ENCODE measurements around the gene PCDHGC3.
"Not testable (repeated sequence)": the region's sequence is repeated elsewhere in the genome, so short reads cannot be mapped to it uniquely, and the experiment has no call there.

PCDHGC3 gene

DNA sequence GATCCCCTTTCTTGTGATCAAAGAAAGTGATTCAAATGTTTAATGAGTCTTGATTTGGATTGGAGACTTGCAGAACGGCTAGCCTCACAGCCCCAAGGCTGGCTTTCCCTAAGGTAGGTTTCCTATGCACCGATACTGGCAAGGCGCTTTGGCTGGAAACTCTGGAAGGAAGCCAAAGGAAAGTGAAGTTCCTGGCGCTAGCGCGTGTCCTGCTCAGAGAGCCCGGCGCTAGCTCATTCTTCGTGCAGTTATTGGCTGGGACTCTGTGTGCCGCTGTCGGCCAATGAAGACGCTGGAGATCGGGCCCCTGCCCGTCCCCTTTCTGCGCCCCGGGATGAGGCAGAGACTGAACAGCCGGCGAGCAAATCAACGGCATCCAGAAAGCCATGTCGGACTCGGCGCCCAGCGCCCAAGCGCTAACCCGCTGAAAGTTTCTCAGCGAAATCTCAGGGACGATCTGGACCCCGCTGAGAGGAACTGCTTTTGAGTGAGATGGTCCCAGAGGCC is at the start of gene PCDHGC3:
Gene PCDHGC3, plus strand, starts transcription at position 342 of the 507 bp plus-strand sequence. Its CDS starts 151 bp downstream, at position 493.
- DNase-seq (ENCODE audit: low read depth in 2 of 2), result no peak

DNA sequence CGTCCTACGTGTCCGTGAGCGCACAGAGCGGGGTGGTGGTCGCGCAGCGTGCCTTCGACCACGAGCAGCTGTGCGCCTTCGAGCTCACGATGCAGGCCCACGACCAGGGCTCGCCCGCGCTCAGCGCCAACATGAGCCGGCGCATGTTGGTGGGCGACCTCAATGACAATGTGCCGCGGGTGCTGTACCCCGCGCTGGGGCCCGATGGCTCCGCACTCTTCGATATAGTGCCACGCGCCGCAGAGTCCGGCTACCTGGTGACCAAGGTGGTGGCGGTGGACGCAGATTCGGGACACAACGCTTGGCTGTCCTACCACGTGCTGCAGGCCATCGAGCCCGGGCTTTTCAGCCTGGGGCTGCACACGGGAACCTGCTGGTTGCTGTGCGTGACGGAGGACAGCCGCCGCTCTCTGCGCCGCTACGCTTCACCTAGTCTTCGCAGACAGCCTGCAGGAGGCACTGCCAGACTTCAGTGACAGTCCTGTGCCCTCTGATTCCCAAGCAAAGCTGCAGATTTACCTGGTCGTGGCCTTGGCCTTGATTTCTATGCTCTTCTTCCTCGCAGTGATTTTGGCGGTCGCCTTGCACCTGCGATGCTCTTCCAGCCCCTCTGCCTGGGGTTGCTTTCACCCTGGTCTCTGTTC is 47.9 kb upstream of the PCDHGC3 start:
- no peak for DNase-seq (ENCODE audit: low read depth in 2 of 2)

DNA sequence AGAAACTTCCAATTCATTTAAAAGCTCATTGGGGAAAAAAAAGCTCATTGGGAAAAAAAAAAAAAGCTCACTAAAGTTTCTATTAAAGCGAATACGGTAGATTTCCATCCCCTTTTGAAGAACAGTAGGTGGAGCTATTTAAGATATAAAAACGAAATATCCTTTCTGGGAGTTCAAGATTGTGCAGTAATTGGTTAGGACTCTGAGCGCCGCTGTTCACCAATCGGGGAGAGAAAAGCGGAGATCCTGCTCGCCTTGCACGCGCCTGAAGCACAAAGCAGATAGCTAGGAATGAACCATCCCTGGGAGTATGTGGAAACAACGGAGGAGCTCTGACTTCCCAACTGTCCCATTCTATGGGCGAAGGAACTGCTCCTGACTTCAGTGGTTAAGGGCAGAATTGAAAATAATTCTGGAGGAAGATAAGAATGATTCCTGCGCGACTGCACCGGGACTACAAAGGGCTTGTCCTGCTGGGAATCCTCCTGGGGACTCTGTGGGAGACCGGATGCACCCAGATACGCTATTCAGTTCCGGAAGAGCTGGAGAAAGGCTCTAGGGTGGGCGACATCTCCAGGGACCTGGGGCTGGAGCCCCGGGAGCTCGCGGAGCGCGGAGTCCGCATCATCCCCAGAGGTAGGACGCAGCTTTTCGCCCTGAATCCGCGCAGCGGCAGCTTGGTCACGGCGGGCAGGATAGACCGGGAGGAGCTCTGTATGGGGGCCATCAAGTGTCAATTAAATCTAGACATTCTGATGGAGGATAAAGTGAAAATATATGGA is 45.2 kb upstream of the PCDHGC3 start, which contains the start of gene PCDHGA12:
Gene PCDHGA12, plus strand, starts transcription at position 176 of the 782 bp plus-strand sequence. Its CDS starts 253 bp downstream, at position 429.
- DNase-seq (ENCODE audit: low read depth in 2 of 2), result no peak

- DNase-seq (ENCODE audit: low read depth in 2 of 2), result no peak
Measured at GRCh38 chr5:141431286-141431685, 44.5 kb upstream of the PCDHGC3 start.

DNA sequence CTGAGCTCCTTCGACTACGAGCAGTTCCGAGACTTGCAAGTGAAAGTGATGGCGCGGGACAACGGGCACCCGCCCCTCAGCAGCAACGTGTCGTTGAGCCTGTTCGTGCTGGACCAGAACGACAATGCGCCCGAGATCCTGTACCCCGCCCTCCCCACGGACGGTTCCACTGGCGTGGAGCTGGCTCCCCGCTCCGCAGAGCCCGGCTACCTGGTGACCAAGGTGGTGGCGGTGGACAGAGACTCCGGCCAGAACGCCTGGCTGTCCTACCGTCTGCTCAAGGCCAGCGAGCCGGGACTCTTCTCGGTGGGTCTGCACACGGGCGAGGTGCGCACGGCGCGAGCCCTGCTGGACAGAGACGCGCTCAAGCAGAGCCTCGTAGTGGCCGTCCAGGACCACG is 43.5 kb upstream of the PCDHGC3 start:
- not testable (repeated sequence) for DNase-seq (ENCODE audit: low read depth in 2 of 2)

DNA sequence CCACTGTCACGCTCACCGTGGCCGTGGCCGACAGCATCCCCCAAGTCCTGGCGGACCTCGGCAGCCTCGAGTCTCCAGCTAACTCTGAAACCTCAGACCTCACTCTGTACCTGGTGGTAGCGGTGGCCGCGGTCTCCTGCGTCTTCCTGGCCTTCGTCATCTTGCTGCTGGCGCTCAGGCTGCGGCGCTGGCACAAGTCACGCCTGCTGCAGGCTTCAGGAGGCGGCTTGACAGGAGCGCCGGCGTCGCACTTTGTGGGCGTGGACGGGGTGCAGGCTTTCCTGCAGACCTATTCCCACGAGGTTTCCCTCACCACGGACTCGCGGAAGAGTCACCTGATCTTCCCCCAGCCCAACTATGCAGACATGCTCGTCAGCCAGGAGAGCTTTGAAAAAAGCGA is 43.0 kb upstream of the PCDHGC3 start:
- not testable (repeated sequence) for DNase-seq (ENCODE audit: low read depth in 2 of 2)

DNA sequence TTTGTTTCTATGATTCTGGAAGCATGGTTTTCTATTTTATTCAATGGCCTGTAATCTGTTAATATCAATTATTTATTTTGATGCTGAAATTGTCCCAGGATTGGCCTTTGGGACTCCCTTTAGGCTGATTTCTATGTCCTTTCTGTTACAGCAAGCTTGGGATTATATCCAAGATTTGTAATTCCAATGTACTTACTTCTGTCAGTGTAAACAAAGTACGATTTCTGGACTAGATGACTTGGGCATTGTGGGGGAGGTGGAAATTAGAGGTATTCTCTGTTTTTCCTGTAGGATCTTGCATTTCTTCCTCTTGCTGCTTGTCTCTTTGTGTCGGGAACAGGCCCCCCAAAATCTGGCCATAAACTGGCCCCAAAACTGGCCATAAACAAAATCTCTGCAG is 41.8 kb upstream of the PCDHGC3 start:
- no peak for DNase-seq (ENCODE audit: low read depth in 2 of 2)

DNA sequence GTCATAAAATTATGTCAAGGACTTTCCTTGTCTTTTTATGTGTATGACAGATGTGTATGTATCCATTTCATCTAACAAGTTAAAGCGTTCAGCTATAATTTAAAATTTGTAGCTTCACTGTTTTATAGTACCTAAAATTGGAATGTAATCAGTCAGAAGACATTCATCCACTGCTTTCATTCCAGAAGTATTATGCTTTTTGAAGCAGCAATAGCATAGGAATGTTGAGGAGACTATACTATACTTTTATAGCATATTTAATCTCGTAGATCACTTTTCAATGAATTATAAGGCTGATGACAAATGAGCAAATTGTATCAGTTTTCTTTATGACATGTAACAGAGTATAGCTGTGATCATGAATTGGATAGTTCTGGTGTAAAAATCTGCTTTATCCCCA is 38.5 kb upstream of the PCDHGC3 start:
- DNase-seq (ENCODE audit: low read depth in 2 of 2), result no peak

GRCh38 chr5:141439411-141440141 is 36.2 kb upstream of the PCDHGC3 start:
- DNase-seq (ENCODE audit: low read depth in 2 of 2), result no peak

DNA sequence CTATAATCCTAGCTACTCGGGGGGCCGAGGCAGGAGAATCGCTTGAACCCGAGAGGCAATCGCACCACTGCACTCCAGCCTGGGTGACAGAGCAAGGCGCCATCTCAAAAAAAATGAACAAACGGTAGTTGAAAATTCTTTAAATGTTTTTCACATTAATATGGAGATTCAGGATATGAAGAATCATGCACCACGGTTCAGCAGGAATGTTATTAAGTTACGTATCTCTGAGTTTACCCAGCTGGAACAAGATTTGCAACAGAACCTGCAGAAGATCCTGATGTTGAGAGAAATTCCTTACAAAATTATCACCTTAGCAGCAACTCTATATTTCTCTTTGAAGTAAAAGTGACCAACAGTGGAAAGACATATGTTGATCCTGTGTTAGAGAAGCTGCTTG is 35.4 kb upstream of the PCDHGC3 start:
- no peak for DNase-seq (ENCODE audit: low read depth in 2 of 2)

- DNase-seq (ENCODE audit: low read depth in 2 of 2), result no peak
Measured at GRCh38 chr5:141441571-141442170, 34.1 kb upstream of the PCDHGC3 start.

GRCh38 chr5:141465351-141465750 is 10.4 kb upstream of the PCDHGC3 start:
- no peak for DNase-seq (ENCODE audit: low read depth in 2 of 2)

DNA sequence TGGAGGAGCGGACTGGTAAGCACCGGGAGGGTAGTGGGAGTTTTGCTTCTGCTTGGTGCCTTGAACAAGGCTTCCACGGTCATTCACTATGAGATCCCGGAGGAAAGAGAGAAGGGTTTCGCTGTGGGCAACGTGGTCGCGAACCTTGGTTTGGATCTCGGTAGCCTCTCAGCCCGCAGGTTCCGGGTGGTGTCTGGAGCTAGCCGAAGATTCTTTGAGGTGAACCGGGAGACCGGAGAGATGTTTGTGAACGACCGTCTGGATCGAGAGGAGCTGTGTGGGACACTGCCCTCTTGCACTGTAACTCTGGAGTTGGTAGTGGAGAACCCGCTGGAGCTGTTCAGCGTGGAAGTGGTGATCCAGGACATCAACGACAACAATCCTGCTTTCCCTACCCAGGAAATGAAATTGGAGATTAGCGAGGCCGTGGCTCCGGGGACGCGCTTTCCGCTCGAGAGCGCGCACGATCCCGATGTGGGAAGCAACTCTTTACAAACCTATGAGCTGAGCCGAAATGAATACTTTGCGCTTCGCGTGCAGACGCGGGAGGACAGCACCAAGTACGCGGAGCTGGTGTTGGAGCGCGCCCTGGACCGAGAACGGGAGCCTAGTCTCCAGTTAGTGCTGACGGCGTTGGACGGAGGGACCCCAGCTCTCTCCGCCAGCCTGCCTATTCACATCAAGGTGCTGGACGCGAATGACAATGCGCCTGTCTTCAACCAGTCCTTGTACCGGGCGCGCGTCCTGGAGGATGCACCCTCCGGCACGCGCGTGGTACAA is 556 bp downstream of the PCDHGC3 start:
- no peak for DNase-seq (ENCODE audit: low read depth in 2 of 2)

- DNase-seq (ENCODE audit: low read depth in 2 of 2), result no peak
Measured at GRCh38 chr5:141477044-141477575, 1.3 kb downstream of the PCDHGC3 start.

DNA sequence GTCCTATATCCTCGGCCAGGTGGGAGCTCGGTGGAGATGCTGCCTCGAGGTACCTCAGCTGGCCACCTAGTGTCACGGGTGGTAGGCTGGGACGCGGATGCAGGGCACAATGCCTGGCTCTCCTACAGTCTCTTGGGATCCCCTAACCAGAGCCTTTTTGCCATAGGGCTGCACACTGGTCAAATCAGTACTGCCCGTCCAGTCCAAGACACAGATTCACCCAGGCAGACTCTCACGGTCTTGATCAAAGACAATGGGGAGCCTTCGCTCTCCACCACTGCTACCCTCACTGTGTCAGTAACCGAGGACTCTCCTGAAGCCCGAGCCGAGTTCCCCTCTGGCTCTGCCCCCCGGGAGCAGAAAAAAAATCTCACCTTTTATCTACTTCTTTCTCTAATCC is 2.0 kb downstream of the PCDHGC3 start:
- DNase-seq (ENCODE audit: low read depth in 2 of 2), result no peak

DNA sequence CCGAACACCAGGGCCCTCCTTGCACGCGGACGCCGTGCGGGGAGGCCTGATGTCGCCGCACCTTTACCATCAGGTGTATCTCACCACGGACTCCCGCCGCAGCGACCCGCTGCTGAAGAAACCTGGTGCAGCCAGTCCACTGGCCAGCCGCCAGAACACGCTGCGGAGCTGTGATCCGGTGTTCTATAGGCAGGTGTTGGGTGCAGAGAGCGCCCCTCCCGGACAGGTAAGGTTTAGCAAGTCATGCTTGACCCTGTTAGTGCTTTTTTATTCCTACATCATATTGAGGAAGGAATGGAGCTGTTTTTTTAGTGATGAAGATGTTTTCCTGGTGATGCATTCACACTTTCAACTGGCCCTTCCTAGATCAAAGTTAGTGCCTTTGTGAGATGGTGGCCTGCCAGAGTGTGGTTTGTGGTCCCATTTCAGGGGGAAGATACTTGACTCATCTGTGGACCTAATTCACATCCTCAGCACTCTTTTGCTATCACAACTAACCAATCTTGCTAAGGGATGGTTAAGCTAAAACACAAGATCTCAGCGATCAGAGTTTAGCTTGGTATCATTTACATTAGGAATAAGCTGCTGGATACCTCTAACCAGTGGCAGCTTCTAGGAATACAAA is 2.7 kb downstream of the PCDHGC3 start:
- DNase-seq (ENCODE audit: low read depth in 2 of 2), result no peak

DNA sequence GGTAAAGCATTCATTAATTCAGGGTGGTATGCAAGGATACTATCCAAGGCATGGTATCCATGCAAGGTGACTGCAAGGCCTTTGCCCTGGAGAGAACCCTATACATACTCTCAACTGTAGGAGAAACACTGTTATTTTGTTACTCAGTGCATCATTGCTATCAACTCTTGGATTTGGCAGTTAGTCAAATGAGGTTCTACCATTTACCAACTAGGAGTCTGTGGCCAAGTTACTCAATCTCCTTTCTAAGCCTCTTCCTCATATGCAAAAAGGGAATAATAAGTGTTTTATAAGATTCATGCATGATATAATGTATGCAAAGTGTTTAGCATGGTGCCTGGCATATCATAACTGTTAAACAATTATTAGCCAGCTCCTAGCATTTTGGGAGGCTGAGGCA is 4.0 kb downstream of the PCDHGC3 start:
- DNase-seq (ENCODE audit: low read depth in 2 of 2), result no peak

DNA sequence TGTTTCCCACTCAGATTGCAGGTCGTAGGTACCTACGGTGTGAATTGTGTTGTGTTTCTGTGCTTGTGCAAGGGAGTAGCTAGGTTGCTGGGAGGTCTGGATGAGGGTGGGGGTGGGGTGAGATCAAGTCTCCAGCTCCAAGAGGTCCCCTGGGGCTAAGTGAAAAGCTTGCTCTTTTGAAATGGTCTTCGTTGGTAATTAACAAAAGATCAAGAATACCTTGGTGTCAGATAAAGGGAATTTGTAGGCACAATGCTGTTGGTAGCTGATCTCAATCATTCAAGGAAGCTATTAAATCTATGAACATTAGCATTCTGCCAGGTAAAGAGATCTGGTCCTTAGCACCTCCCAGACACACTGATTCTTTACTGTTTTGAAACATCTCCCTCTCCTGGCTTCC is 8.1 kb downstream of the PCDHGC3 start:
- no peak for DNase-seq (ENCODE audit: low read depth in 2 of 2)

- no peak for DNase-seq (ENCODE audit: low read depth in 2 of 2)
Measured at GRCh38 chr5:141484310-141484640, 8.5 kb downstream of the PCDHGC3 start.

GRCh38 chr5:141484641-141485311 is 9.0 kb downstream of the PCDHGC3 start, which contains the start of gene PCDHGC4:
Gene PCDHGC4, plus strand, starts transcription at chr5:141485030. Its CDS starts 144 bp downstream, at chr5:141485174.
- DNase-seq (ENCODE audit: low read depth in 2 of 2), result no peak

All from stimulated activated CD8-positive, alpha-beta memory T cell treated with anti-CD3 and anti-CD28 coated beads, Interleukin-7, amount 100 ng/mL, for 4 hours (primary cell).